ENCODE measurements around the gene KCTD21.

Gene KCTD21

GRCh38 chr11:78168539-78169477, 19.6 kb downstream of the KCTD21 start:
- no peak for DNase-seq
- no peak overlapping the region for H2AFZ ChIP-seq (ENCODE audit: low read length)
- no peaks in the 10 kb centered on the region for H3K4me1 ChIP-seq (ENCODE audit: low read length)
- H3F3A ChIP-seq (ENCODE audit: insufficient read depth, low read length), result no peaks in the 10 kb centered on the region
- H3K4me3 ChIP-seq (ENCODE audit: low read length), result no peak overlapping the region
- no peak for TF ChIP-seq EZH2 (optimal IDR thresholded peaks at IDR 0.05; ENCODE audit: low read depth, low read length)
- TF ChIP-seq EZH2phosphoT487 (IDR thresholded peaks at IDR 0.05; ENCODE audit: low read length), result no peak
- TF ChIP-seq, protein P1, sequence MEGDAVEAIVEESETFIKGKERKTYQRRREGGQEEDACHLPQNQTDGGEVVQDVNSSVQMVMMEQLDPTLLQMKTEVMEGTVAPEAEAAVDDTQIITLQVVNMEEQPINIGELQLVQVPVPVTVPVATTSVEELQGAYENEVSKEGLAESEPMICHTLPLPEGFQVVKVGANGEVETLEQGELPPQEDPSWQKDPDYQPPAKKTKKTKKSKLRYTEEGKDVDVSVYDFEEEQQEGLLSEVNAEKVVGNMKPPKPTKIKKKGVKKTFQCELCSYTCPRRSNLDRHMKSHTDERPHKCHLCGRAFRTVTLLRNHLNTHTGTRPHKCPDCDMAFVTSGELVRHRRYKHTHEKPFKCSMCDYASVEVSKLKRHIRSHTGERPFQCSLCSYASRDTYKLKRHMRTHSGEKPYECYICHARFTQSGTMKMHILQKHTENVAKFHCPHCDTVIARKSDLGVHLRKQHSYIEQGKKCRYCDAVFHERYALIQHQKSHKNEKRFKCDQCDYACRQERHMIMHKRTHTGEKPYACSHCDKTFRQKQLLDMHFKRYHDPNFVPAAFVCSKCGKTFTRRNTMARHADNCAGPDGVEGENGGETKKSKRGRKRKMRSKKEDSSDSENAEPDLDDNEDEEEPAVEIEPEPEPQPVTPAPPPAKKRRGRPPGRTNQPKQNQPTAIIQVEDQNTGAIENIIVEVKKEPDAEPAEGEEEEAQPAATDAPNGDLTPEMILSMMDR (IDR thresholded peaks at IDR 0.05; ENCODE audit: low read length), result no peak
- H3K4me2 ChIP-seq (ENCODE audit: low read depth, low read length), result no peak overlapping the region
- no peaks in the 10 kb centered on the region for H3K79me2 ChIP-seq (ENCODE audit: low read length)
- no peaks in the 10 kb centered on the region for H3K9me3 ChIP-seq (replicated peaks; ENCODE audit: insufficient read depth, low read length)
- H3K36me3 ChIP-seq (replicated peaks; ENCODE audit: insufficient read depth, low read length), result no peaks in the 10 kb centered on the region
- H3K9me2 ChIP-seq (replicated peaks; ENCODE audit: insufficient read depth, low read length), result no peaks in the 10 kb centered on the region
- H3K9ac ChIP-seq (ENCODE audit: low read length), result no peak overlapping the region
- H4K20me1 ChIP-seq (ENCODE audit: insufficient read depth, low read length), result no peaks in the 10 kb centered on the region
- no peak overlapping the region for H3K27ac ChIP-seq (ENCODE audit: low read length)
- H3K27me3 ChIP-seq (replicated peaks; ENCODE audit: insufficient read depth, low read length), result no peaks in the 10 kb centered on the region

GRCh38 chr11:78166855-78167469, 21.5 kb downstream of the KCTD21 start:
- no peak overlapping the region for H3K4me2 ChIP-seq (ENCODE audit: low read depth, low read length)
- no peak for DNase-seq
- TF ChIP-seq EZH2 (optimal IDR thresholded peaks at IDR 0.05; ENCODE audit: low read depth, low read length) (no peak), EZH2phosphoT487 (IDR thresholded peaks at IDR 0.05; ENCODE audit: low read length) (no peak)
- TF ChIP-seq, protein P1 (IDR thresholded peaks at IDR 0.05; ENCODE audit: low read length), result no peak
- no peaks in the 10 kb centered on the region for H3F3A ChIP-seq (ENCODE audit: insufficient read depth, low read length)
- no peak overlapping the region for H2AFZ ChIP-seq (ENCODE audit: low read length)
- no peaks in the 10 kb centered on the region for H4K20me1 ChIP-seq (ENCODE audit: insufficient read depth, low read length)
- H3K4me1 ChIP-seq (ENCODE audit: low read length), result no peaks in the 10 kb centered on the region
- no peaks in the 10 kb centered on the region for H3K36me3 ChIP-seq (replicated peaks; ENCODE audit: insufficient read depth, low read length)
- no peaks in the 10 kb centered on the region for H3K9me2 ChIP-seq (replicated peaks; ENCODE audit: insufficient read depth, low read length)
- no peak overlapping the region for H3K9ac ChIP-seq (ENCODE audit: low read length)
- no peaks in the 10 kb centered on the region for H3K9me3 ChIP-seq (replicated peaks; ENCODE audit: insufficient read depth, low read length)
- no peaks in the 10 kb centered on the region for H3K79me2 ChIP-seq (ENCODE audit: low read length)
- H3K27ac ChIP-seq (ENCODE audit: low read length), result no peak overlapping the region
- no peak overlapping the region for H3K4me3 ChIP-seq (ENCODE audit: low read length)
- H3K27me3 ChIP-seq (replicated peaks; ENCODE audit: insufficient read depth, low read length), result no peaks in the 10 kb centered on the region

GRCh38 chr11:78164471-78164870, 24.0 kb downstream of the KCTD21 start:
- H3K36me3 ChIP-seq (replicated peaks; ENCODE audit: insufficient read depth, low read length), result no peaks in the 10 kb centered on the region
- H3K4me2 ChIP-seq (ENCODE audit: low read depth, low read length), result no peak overlapping the region
- no peak overlapping the region for H3K4me3 ChIP-seq (ENCODE audit: low read length)
- H3K4me1 ChIP-seq (ENCODE audit: low read length), result no peaks in the 10 kb centered on the region
- H3F3A ChIP-seq (ENCODE audit: insufficient read depth, low read length), result no peaks in the 10 kb centered on the region
- no peak overlapping the region for H3K9ac ChIP-seq (ENCODE audit: low read length)
- TF ChIP-seq EZH2phosphoT487 (IDR thresholded peaks at IDR 0.05; ENCODE audit: low read length) (no peak), EZH2 (optimal IDR thresholded peaks at IDR 0.05; ENCODE audit: low read depth, low read length) (no peak)
- TF ChIP-seq, protein P1 (IDR thresholded peaks at IDR 0.05; ENCODE audit: low read length), result no peak
- no peaks in the 10 kb centered on the region for H4K20me1 ChIP-seq (ENCODE audit: insufficient read depth, low read length)
- no peaks in the 10 kb centered on the region for H3K27me3 ChIP-seq (replicated peaks; ENCODE audit: insufficient read depth, low read length)
- no peaks in the 10 kb centered on the region for H3K9me3 ChIP-seq (replicated peaks; ENCODE audit: insufficient read depth, low read length)
- H3K79me2 ChIP-seq (ENCODE audit: low read length), result no peaks in the 10 kb centered on the region
- H3K27ac ChIP-seq (ENCODE audit: low read length), result no peak overlapping the region
- H2AFZ ChIP-seq (ENCODE audit: low read length), result no peak overlapping the region
- no peak for DNase-seq
- H3K9me2 ChIP-seq (replicated peaks; ENCODE audit: insufficient read depth, low read length), result no peaks in the 10 kb centered on the region
